NB4 (cell line): ENCODE data around the gene TBC1D9B.

Source experiments
- DNase-seq: peaks from one replicate; pipeline ENCODE4 v3.0.0; 2010; ENCODE audit warnings: low read depth
- H3K4me3 ChIP-seq: one replicate; pipeline ENCODE4 v1.5.1; 2011; ENCODE audit warnings: mild to moderate bottlenecking, low read depth, low read length, moderate library complexity
- CTCF ChIP-seq: IDR thresholded peaks from one replicate; pipeline ENCODE4 v1.5.1; 2012; ENCODE audit warnings: low read depth, low read length
- MAX ChIP-seq: IDR thresholded peaks from 2 replicates; pipeline ENCODE4 v1.6.1; 2011; ENCODE audit warnings: low read depth, low read length
- MYC ChIP-seq: IDR thresholded peaks from 2 replicates; pipeline ENCODE4 v1.6.1; 2011; ENCODE audit warnings: low read depth, low read length
- POLR2A ChIP-seq: IDR thresholded peaks from 2 replicates; pipeline ENCODE4 v1.6.1; 2011; ENCODE audit warnings: mild to moderate bottlenecking; ENCODE audit not compliant: insufficient read length; ENCODE audit errors: extremely low read depth

TBC1D9B gene

DNA sequence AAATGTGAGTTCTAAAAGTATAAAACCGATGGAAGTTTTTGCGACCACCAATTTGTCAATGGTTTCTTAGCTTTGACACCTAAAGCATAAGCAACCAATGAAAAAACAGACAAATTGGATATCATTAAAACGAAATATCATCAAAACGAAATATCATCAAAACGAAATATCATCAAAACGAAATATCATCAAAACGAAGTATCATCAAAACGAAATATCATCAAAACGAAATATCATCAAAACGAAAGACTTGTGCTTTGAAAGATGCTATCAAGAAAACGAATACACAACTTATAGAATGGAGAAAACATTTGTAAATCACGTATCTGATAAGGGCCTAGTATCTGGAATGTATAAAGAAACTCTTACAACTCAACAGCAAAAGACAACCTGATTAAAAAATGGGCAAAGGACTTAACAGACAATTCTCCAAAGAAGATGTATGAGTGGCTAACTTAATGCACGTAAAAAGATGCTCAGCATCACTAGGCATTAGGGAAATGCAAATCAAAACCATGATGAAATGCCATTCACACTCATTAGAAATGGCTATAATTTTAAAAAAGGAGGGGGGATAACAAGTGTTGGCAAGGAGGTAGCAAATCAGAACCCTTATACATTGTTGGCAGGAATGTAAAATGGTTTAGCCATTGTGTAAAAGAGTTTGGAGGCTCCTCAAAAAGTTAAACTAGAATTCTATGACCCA lies 29.4 kb upstream of the TBC1D9B start:
- DNase-seq: no peak
- H3K4me3 ChIP-seq: no peak overlapping the region
- no peak for TF ChIP-seq POLR2A
- TF ChIP-seq MYC: no peak
- TF ChIP-seq CTCF: no peak
- no peak for TF ChIP-seq MAX

- H3K4me3 ChIP-seq: no peak overlapping the region
- no peak for DNase-seq
- no peak for TF ChIP-seq MAX
- no peak for TF ChIP-seq POLR2A
- no peak for TF ChIP-seq CTCF
- TF ChIP-seq MYC: no peak
Observed at GRCh38 chr5:179930788-179931473, 23.2 kb upstream of the TBC1D9B start.

DNA sequence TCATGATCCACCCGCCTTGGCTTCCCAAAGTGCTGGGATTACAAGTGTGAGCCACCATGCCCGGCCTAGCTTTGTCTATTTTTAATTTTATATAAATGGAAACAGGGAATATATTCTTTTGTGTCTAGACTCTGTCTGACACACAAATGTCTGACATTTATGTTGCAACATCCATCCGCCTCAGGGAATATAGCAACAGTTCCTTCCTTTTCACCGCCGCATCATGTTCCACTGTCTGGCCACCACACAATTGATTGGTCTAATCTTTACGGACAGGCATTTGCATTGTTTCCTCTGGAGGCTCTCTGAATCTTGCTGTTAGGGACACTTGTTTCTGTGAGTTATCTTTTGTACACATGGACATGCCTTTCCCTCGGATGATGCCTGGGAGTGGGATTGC lies 20.1 kb upstream of the TBC1D9B start:
- H3K4me3 ChIP-seq: no peak overlapping the region
- no peak for DNase-seq
- TF ChIP-seq MYC (no peak), POLR2A (no peak), MAX (no peak), CTCF (no peak)

DNA sequence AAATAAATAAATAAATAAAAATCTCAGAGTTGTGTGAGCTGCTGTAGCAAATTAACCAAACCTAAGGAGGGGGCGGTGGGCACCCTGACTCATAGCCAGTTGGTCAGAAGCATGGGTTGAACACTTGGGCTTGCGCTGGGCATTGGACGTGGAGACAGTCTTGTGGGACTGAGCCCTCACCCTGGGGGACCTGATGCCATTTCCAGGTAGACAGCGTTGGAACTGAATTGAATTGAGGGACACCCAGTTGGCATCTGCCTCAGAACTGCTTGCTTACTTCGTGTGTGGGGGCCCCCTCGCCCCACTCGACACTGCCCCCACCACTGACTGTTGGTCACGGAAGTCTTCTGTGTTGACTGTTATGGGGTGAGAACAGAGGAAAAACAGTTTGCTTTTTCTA lies 19.0 kb upstream of the TBC1D9B start:
- TF ChIP-seq MYC: no peak
- TF ChIP-seq CTCF: no peak
- no peak for TF ChIP-seq POLR2A
- no peak for TF ChIP-seq MAX
- H3K4me3 ChIP-seq: no peak overlapping the region
- DNase-seq: no peak

DNA sequence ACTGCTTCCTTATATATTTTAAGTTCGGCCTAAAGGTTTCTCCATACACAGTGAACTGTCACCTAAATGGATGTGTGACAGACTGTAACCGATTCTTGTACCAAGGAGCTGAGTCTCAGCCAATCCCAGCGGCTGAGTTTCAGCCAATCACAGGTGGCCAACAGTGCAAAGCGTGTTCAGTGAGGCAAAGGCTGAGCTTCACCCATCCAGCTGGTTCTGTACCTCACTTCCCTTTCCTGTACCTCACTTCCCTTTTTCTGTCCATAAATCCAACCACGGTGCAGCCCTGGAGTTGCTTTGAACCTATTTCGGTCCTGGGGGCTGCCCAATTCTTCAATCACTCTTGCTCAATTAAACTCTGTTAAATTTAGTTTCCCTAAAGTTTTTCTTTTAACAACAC lies 15.7 kb upstream of the TBC1D9B start:
- peak; percentile 87 for DNase-seq
- peak; percentile 73 for TF ChIP-seq MYC
- TF ChIP-seq MAX: peak; percentile 84
- no peak for TF ChIP-seq CTCF
- no peak for TF ChIP-seq POLR2A
- no peak overlapping the region for H3K4me3 ChIP-seq
